DMS53 treated with DMSO at 0.1 percent for 48 hours (cell line): ENCODE results near the gene FAM89A.
"Not testable (repeated sequence)": the region's sequence is repeated elsewhere in the genome, so short reads cannot be mapped to it uniquely, and the experiment has no call there.

ENCODE experiments used
- DNase-seq: peaks from one replicate; lab custom pipeline; 2025; ENCODE audit not compliant: unreplicated experiment; lab: John Stamatoyannopoulos, UW

The FAM89A gene

GRCh38 chr1:231000201-231000600 is 39.9 kb downstream of the FAM89A start:
- DNase-seq = no peak

GRCh38 chr1:230994860-230995259 is 45.2 kb downstream of the FAM89A start:
- DNase-seq = no peak

GRCh38 chr1:230992100-230992774 is 47.8 kb downstream of the FAM89A start:
- DNase-seq = peak; percentile 96

GRCh38 chr1:230987448-230987847 is 52.6 kb downstream of the FAM89A start:
- DNase-seq = no peak

GRCh38 chr1:230986976-230987375 is 53.1 kb downstream of the FAM89A start:
- no peak for DNase-seq

GRCh38 chr1:230985711-230986110 is 54.3 kb downstream of the FAM89A start:
- no peak for DNase-seq

- not testable (repeated sequence) for DNase-seq
These were observed 55.2 kb downstream of the FAM89A start for GRCh38 chr1:230984622-230985515.

GRCh38 chr1:230983811-230984210 is 56.2 kb downstream of the FAM89A start:
- no peak for DNase-seq

GRCh38 chr1:230982696-230983095 is 57.4 kb downstream of the FAM89A start:
- no peak for DNase-seq

GRCh38 chr1:230979952-230980351 is 60.1 kb downstream of the FAM89A start:
- no peak for DNase-seq

GRCh38 chr1:230979389-230979716 is 60.7 kb downstream of the FAM89A start:
- no peak for DNase-seq

- peak; percentile 97 for DNase-seq
These were observed 61.3 kb downstream of the FAM89A start, which contains the start of the genes ARV1 and TTC13 for GRCh38 chr1:230978491-230979388. Gene ARV1 (plus strand): TSS chr1:230979094. CDS start chr1:230979106, 12 bp downstream. Gene TTC13 (minus strand): TSS chr1:230978861. CDS start chr1:230978830, 31 bp downstream.

GRCh38 chr1:230977761-230978490 is 62.1 kb downstream of the FAM89A start:
- peak; percentile 24 for DNase-seq

GRCh38 chr1:230976825-230977747 is 63.0 kb downstream of the FAM89A start:
- no peak for DNase-seq

GRCh38 chr1:230976360-230976759 is 63.7 kb downstream of the FAM89A start:
- DNase-seq = no peak

- no peak for DNase-seq
These were observed 64.4 kb downstream of the FAM89A start for GRCh38 chr1:230975636-230976035.

GRCh38 chr1:230972855-230973271 is 67.2 kb downstream of the FAM89A start:
- no peak for DNase-seq

GRCh38 chr1:230971771-230972170 is 68.3 kb downstream of the FAM89A start:
- DNase-seq = no peak

GRCh38 chr1:230970432-230970831 is 69.6 kb downstream of the FAM89A start:
- DNase-seq = no peak
